Natural killer cell (primary cell): Measurements from ENCODE around the gene PHLDB1. TPM values are rescaled to one million over a fixed set of nuclear protein-coding genes. Genes with fewer than 3 reads are reported as not detected.
"Not testable (repeated sequence)": the region's sequence is repeated elsewhere in the genome, so short reads cannot be mapped to it uniquely, and the experiment has no call there.

Experiments
- ATAC-seq, 3 donors: fragments of 150-1000 bp in 2 of 3; fragments of 200-7000 bp in 1 of 3; cut with Tn5 transposase; 1 replicate in 1 of 3; 2 replicates in 2 of 3; pipeline ENCODE4 v1.10.0; 2021; ENCODE audit warnings: mild to moderate bottlenecking in 2 of 3, moderate library complexity in 2 of 3
- DNase-seq, 2 donors: peaks; one replicate each; pipeline versions ENCODE4 v3.0.0 to v3.0.0-alpha.2; 2013 to 2021; ENCODE audit warnings: mixed read lengths in 1 of 2
- H3K27ac ChIP-seq: one replicate; pipeline ENCODE4 v1.5.1; 2013; ENCODE audit warnings: mild to moderate bottlenecking, low read length
- H3K27me3 ChIP-seq: one replicate; pipeline ENCODE4 v1.6.1; 2013; ENCODE audit warnings: low read length; ENCODE audit not compliant: control insufficient read depth, insufficient read depth
- H3K36me3 ChIP-seq: one replicate; pipeline ENCODE4 v1.6.1; 2013; ENCODE audit warnings: low read length; ENCODE audit not compliant: control insufficient read depth, insufficient read depth
- H3K4me1 ChIP-seq: one replicate; pipeline ENCODE4 v1.6.1; 2013; ENCODE audit warnings: low read length; ENCODE audit not compliant: control insufficient read depth, insufficient read depth
- H3K4me3 ChIP-seq: one replicate; pipeline ENCODE4 v1.5.1; 2013; ENCODE audit warnings: low read length
- H3K9me3 ChIP-seq: one replicate; pipeline ENCODE4 v1.6.1; 2013; ENCODE audit warnings: low read length; ENCODE audit not compliant: control insufficient read depth, insufficient read depth
- H3K27ac Mint-ChIP-seq, 2 donors: one replicate each; pipeline ENCODE4 v1.8.0; 2022; ENCODE audit warnings: mild to moderate bottlenecking in 2 of 2, mixed read lengths in 2 of 2, moderate library complexity in 1 of 2
- H3K27me3 Mint-ChIP-seq, 2 donors: one replicate each; pipeline ENCODE4 v1.8.0; 2022; ENCODE audit warnings: low read depth in 2 of 2, mixed read lengths in 2 of 2
- H3K36me3 Mint-ChIP-seq: one replicate; pipeline ENCODE4 v1.8.0; 2022; ENCODE audit warnings: mixed read lengths
- H3K4me1 Mint-ChIP-seq, 2 donors: one replicate each; pipeline ENCODE4 v1.8.0; 2022; ENCODE audit warnings: mixed read lengths in 2 of 2
- H3K4me3 Mint-ChIP-seq: one replicate; pipeline ENCODE4 v1.8.0; 2022; ENCODE audit warnings: mild to moderate bottlenecking, moderate library complexity, mixed read lengths
- H3K9me3 Mint-ChIP-seq, 2 donors: one replicate each; pipeline ENCODE4 v1.8.0; 2022; ENCODE audit warnings: mixed read lengths in 2 of 2
- WGBS: methylation state at CpG from one replicate; pipeline ENCODE4 v1.1.7; 2013; ENCODE audit warnings: missing lambda C conversion rate; ENCODE audit not compliant: insufficient coverage; 5-methylcytosine and 5-hydroxymethylcytosine counted together
- intact Hi-C: fragments of 100-400 bp; cut with micrococcal nuclease; formaldehyde crosslinking; loops from one replicate; pipeline ENCODE4 v1.14.2; 2022
- total RNA-seq, 4 donors: library from RNA; stranded (reverse); fragments of 120-200 nt in 1 of 4; gene quantifications; one replicate each; pipeline versions ENCODE4 v1.2.3 to v1.2.4, GENCODE V29; 2013 to 2022
- TF ChIP-seq, protein P1 (sequence below): fragments of 200-600 bp; IDR thresholded peaks from one replicate; pipeline ENCODE4 v1.8.0; 2022; ENCODE audit warnings: antibody characterized with exemption

Gene PHLDB1
- total RNA-seq, 3 donors from 2014 or later (not counting 1 experiment from before 2014, with no cell fraction given), result 0.75 to 1.1 (median 0.95) TPM

- no peak overlapping the region for H3K27ac ChIP-seq
- no peak overlapping the region for H3K4me3 Mint-ChIP-seq
- H3K9me3 Mint-ChIP-seq, result no peaks in the 10 kb centered on the region
- H3K4me1 Mint-ChIP-seq, result peaks cover 25 to 34% of the 10 kb centered on the region in 2 donors
- H3K4me1 ChIP-seq, result peaks cover 16% of the 10 kb centered on the region
- no peaks in the 10 kb centered on the region for H3K36me3 Mint-ChIP-seq
- DNase-seq, result no peak
- no peak overlapping the region for H3K27ac Mint-ChIP-seq
- TF ChIP-seq, protein P1, sequence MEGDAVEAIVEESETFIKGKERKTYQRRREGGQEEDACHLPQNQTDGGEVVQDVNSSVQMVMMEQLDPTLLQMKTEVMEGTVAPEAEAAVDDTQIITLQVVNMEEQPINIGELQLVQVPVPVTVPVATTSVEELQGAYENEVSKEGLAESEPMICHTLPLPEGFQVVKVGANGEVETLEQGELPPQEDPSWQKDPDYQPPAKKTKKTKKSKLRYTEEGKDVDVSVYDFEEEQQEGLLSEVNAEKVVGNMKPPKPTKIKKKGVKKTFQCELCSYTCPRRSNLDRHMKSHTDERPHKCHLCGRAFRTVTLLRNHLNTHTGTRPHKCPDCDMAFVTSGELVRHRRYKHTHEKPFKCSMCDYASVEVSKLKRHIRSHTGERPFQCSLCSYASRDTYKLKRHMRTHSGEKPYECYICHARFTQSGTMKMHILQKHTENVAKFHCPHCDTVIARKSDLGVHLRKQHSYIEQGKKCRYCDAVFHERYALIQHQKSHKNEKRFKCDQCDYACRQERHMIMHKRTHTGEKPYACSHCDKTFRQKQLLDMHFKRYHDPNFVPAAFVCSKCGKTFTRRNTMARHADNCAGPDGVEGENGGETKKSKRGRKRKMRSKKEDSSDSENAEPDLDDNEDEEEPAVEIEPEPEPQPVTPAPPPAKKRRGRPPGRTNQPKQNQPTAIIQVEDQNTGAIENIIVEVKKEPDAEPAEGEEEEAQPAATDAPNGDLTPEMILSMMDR, result no peak
- no peaks in the 10 kb centered on the region for H3K27me3 Mint-ChIP-seq
- H3K9me3 ChIP-seq, result no peaks in the 10 kb centered on the region
- no peak for ATAC-seq
- H3K36me3 ChIP-seq, result no peaks in the 10 kb centered on the region
- intact Hi-C loops, result loop anchor here (5.0 kb wide), 1 partner anchor 38 kb away; the partner anchor contains the start of gene PHLDB1
- H3K27me3 ChIP-seq, result no peaks in the 10 kb centered on the region
- WGBS, result 91% methylated on average over 2 of the region's 2 CpGs
- no peak overlapping the region for H3K4me3 ChIP-seq
Observed at GRCh38 chr11:118569670-118570069, 37.7 kb upstream of the PHLDB1 start.

DNA sequence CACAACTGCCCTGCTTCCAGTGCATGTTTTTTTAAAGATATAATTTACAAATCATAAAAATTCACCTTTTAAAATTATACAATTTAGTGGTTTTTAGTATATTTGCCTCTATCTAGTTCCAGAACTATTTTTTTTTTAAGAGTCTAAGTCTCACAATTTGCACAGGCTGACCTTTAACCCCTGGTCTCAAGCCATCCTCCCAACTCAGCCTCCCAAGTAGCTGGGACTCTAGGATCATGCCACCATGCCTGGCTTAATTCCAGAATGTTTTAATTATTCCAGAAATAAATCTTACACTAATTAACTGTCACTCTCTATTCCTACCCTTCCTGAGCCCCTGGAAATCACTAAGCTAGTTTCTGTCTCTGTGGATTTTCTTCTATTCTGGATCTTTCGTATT lies 36.6 kb upstream of the PHLDB1 start:
- 100% methylated on average over 1 of the region's 1 CpG for WGBS
- Histone ChIP-seq H3K9me3 (no peaks in the 10 kb centered on the region), H3K4me1 (peaks cover 14% of the 10 kb centered on the region), H3K27ac (no peak overlapping the region), H3K27me3 (no peaks in the 10 kb centered on the region), H3K36me3 (no peaks in the 10 kb centered on the region), H3K4me3 (no peak overlapping the region)
- intact Hi-C loops, result loop anchor here (5.0 kb wide), 1 partner anchor 37 kb away; the partner anchor contains the start of gene PHLDB1
- no peak overlapping the region for H3K4me3 Mint-ChIP-seq
- TF ChIP-seq, protein P1, result no peak
- DNase-seq, result no peak
- ATAC-seq, result no peak
- H3K4me1 Mint-ChIP-seq, result peaks cover 35 to 36% of the 10 kb centered on the region in 2 donors
- H3K27me3 Mint-ChIP-seq, result no peaks in the 10 kb centered on the region
- peak overlapping the region; percentile 89 to 97 for H3K27ac Mint-ChIP-seq
- no peaks in the 10 kb centered on the region for H3K9me3 Mint-ChIP-seq
- H3K36me3 Mint-ChIP-seq, result no peaks in the 10 kb centered on the region

DNA sequence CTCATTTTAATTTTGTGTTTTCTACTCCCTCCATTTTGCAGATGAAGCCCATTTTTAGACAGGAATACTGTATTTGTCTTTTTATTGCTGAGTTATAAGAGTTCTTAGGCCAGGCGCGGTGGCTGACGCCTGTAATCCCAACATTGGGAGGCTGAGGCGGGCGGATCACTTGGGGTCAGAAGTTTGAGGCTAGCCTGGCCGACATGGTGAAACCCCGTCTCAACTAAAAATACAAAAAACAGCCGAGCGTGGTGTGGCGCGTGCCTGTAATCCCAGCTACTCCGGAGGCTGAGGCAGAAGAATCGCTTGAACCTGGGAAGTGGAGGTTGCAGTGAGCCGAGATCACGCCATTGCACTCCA lies 35.7 kb upstream of the PHLDB1 start:
- not testable (repeated sequence) for ATAC-seq, H3K27me3 ChIP-seq, H3K36me3 Mint-ChIP-seq, H3K9me3 Mint-ChIP-seq, H3K36me3 ChIP-seq, H3K9me3 ChIP-seq, H3K27me3 Mint-ChIP-seq
- WGBS, result 3% methylated on average over 15 of the region's 15 CpGs
- H3K27ac ChIP-seq, result peak overlapping the region; percentile 98
- peak; percentile 18 to 36 for DNase-seq
- peaks cover 14% of the 10 kb centered on the region for H3K4me1 ChIP-seq
- peak overlapping the region; percentile 95 for H3K4me3 Mint-ChIP-seq
- peak overlapping the region; percentile 89 to 97 for H3K27ac Mint-ChIP-seq
- intact Hi-C loops, result loop anchor here (5.0 kb wide), 1 partner anchor 36 kb away; the partner anchor contains the start of gene PHLDB1
- H3K4me1 Mint-ChIP-seq, result peaks cover 40% of the 10 kb centered on the region in 2 donors
- peak overlapping the region; percentile 77 for H3K4me3 ChIP-seq

DNA sequence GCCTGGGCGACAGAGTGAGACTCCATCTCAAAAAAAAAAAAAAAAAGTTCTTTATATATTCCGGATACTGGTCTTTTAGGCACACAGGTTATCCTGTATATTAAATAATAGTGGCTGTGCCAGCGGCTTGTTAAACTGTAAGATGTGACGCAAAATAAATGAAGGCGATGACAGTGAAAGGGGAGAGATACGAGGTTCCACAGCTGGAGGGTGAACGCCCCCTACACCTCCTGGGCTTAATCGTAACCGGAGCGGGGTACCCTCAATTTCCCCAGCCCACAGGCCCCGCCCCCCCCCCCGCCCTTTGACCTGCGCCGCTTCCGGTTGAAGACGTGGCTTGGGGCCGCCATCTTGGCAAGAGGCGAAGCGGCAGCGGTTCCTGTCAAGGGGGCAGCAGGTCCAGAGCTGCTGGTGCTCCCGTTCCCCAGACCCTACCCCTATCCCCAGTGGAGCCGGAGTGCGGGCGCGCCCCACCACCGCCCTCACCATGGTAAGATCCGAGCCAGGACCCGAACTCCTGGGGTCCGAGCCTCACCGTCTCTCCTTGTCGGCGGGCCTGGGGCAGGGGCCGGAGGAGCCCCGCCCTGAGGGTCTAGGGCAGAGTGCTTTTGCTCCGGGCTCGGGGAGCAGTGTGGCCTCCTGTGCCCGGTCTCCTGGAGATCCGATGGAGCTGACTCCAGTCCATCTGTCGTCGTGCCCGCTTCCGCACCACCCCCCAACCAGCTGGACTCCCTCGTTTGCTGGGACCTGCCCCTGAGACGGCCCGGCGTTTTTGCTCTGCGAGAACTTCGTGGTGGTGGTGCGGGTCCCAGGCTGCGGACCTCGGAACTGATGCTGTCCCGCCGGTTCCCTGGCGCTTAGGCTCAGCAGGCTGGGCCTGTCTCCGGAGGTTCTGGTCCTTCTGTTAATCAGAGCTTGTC lies 35.1 kb upstream of the PHLDB1 start, which contains the start of gene ARCN1:
TSS of gene ARCN1 (plus strand) at position 349 of the 920 bp plus-strand sequence. CDS start at position 488, 139 bp downstream.
- peak within 1 kb of the TSS; percentile 98 for H3K27ac ChIP-seq
- under 1% methylated on average over 50 of the region's 55 CpGs for WGBS
- H3K4me3 Mint-ChIP-seq, result peak within 1 kb of the TSS; percentile 95
- intact Hi-C loops, result loop anchor here (5.0 kb wide), 1 partner anchor 35 kb away; the partner anchor contains the start of gene PHLDB1
- DNase-seq (peak; percentile 68 to 90), ATAC-seq (peak; percentile 83 to 91 (median 89))
- H3K27ac Mint-ChIP-seq, result peak within 1 kb of the TSS; percentile 89 to 97
- H3K27me3 ChIP-seq, result no peaks in the 10 kb centered on the region
- H3K27me3 Mint-ChIP-seq, result no peaks in the 10 kb centered on the region
- H3K9me3 ChIP-seq, result no peaks in the 10 kb centered on the region
- TF ChIP-seq, protein P1, result no peak
- peaks cover 46 to 47% of the 10 kb centered on the region in 2 donors for H3K4me1 Mint-ChIP-seq
- peaks cover 14% of the 10 kb centered on the region for H3K4me1 ChIP-seq
- H3K9me3 Mint-ChIP-seq, result no peaks in the 10 kb centered on the region
- peaks cover 2% of the 10 kb centered on the region for H3K36me3 ChIP-seq
- no peaks in the 10 kb centered on the region for H3K36me3 Mint-ChIP-seq
- peak within 1 kb of the TSS; percentile 77 for H3K4me3 ChIP-seq
